Measurements from ENCODE around the gene CABP7.

CABP7 gene

GRCh38 chr22:29780748-29781676 is 61.2 kb downstream of the CABP7 start:
- Mint-ChIP-seq H3K4me1 (peaks cover 32% of the 10 kb centered on the region), H3K4me3 (no peak overlapping the region), H3K27ac (peak overlapping the region; percentile 69), H3K27me3 (ENCODE audit: low read depth, poor library complexity) (peaks cover 8% of the 10 kb centered on the region), H3K36me3 (ENCODE audit: low read depth) (no peaks in the 10 kb centered on the region), H3K9me3 (no peaks in the 10 kb centered on the region)
- no peak for DNase-seq
- TF ChIP-seq CTCF (IDR thresholded peaks at IDR 0.05), result no peak
